ENCODE results near the gene IL10RB. TPM values are rescaled to one million over a fixed set of nuclear protein-coding genes. Genes with fewer than 3 reads are reported as not detected.

Gene IL10RB
- total RNA-seq, 1 donor from 2014 or later: 31.7 TPM

DNA sequence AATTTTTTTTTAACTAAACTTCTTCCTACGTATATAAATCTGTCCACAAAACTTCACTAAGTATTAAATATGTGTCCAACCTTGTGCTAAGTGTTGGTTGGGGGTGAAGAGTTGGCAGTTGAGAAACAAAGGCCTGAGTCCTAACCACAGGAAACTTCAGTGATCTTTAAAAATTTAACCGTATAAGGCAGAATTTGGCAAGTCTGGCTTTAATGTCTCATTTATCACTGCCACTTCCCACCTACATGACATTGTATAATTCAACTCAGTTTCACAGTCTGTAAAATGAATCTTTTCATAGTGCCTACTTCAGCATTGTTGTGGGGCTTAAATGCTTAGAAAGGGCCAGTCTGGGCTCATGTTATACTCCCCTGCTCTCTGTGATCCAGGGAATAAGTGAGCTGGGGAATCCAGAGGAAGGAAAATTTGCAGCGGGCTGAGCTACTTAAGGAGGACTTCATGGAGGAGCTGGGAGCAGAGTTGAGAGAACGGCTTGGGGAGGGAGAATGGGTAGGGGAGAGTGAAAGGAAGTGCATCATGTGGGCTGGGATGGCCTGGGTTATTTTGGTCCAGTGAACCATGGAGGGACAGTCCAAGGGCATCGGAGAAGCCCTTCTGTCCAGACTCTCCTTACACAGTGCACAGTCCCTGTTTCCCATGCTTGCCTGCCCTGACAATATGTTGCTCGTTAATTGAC is 21.9 kb upstream of the IL10RB start:
- intact Hi-C loops (cut with DNase I): no loop called here
- H3K9me3 ChIP-seq: no peaks in the 10 kb centered on the region
- H3K36me3 ChIP-seq: peaks cover 0 to 40% of the 10 kb centered on the region in 2 donors
- H3K27me3 ChIP-seq: no peaks in the 10 kb centered on the region
- no peak overlapping the region for H3K4me3 ChIP-seq
- H3K4me1 ChIP-seq: no peaks in the 10 kb centered on the region
- TF ChIP-seq POLR2A (IDR thresholded peaks at IDR 0.05): no peak
- no peak for TF ChIP-seq POLR2AphosphoS5 (IDR thresholded peaks at IDR 0.05; ENCODE audit: insufficient read depth in 1 of 2, low read depth in 1 of 2)
- H3K27ac ChIP-seq: no peak overlapping the region
- no peak for DNase-seq (ENCODE audit: extremely low spot score in 2 of 2)

GRCh38 chr21:33244779-33245105 is 21.4 kb upstream of the IL10RB start:
- Histone ChIP-seq H3K27me3 (no peaks in the 10 kb centered on the region), H3K36me3 (peaks cover 0 to 40% of the 10 kb centered on the region in 2 donors), H3K4me3 (no peak overlapping the region), H3K27ac (no peak overlapping the region), H3K9me3 (no peaks in the 10 kb centered on the region), H3K4me1 (no peaks in the 10 kb centered on the region)
- intact Hi-C loops (cut with DNase I): no loop called here
- no peak for DNase-seq (ENCODE audit: extremely low spot score in 2 of 2)
- TF ChIP-seq POLR2A (IDR thresholded peaks at IDR 0.05) (no peak), POLR2AphosphoS5 (IDR thresholded peaks at IDR 0.05; ENCODE audit: insufficient read depth in 1 of 2, low read depth in 1 of 2) (no peak)

DNA sequence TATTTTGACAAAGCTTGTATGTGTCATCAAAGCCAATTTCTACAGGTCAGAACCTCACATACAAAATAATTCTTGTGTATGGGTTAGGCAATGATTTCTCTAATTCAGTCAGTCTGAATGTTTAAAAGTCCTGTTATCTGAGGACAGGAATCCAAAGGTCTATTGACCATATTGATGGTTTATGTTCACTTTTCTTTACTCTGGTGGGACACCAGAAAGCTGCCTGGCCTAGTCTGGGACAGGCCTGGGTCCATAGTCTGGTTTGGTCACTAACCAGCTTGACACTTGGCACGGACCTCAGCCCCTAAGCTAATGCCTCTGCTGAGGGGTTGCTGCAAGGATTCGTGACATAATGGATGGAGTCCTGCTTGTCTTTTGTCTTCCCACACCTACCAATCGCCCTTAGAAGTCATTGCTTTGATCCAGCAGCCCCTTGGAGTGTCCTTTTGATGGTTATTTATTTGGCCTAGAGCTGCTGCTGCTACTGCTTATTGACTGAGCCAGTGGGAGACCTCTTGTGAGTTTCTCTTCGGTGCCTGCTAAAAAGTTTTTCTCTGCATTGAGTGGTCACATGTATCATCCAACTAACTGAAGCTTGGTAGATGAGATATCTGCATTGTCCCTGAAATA is 20.8 kb upstream of the IL10RB start:
- Histone ChIP-seq H3K4me1 (no peaks in the 10 kb centered on the region), H3K27me3 (no peaks in the 10 kb centered on the region), H3K9me3 (no peaks in the 10 kb centered on the region), H3K4me3 (no peak overlapping the region), H3K36me3 (peaks cover 0 to 40% of the 10 kb centered on the region in 2 donors), H3K27ac (no peak overlapping the region)
- no peak for DNase-seq (ENCODE audit: extremely low spot score in 2 of 2)
- no peak for TF ChIP-seq POLR2A (IDR thresholded peaks at IDR 0.05)
- TF ChIP-seq POLR2AphosphoS5 (IDR thresholded peaks at IDR 0.05; ENCODE audit: insufficient read depth in 1 of 2, low read depth in 1 of 2): no peak
- intact Hi-C loops (cut with DNase I): no loop called here

GRCh38 chr21:33246506-33246905 is 19.7 kb upstream of the IL10RB start:
- H3K36me3 ChIP-seq: peaks cover 0 to 40% of the 10 kb centered on the region in 2 donors
- H3K9me3 ChIP-seq: no peaks in the 10 kb centered on the region
- H3K27ac ChIP-seq: no peak overlapping the region
- DNase-seq (ENCODE audit: extremely low spot score in 2 of 2): no peak
- H3K4me1 ChIP-seq: no peaks in the 10 kb centered on the region
- no peak overlapping the region for H3K4me3 ChIP-seq
- TF ChIP-seq POLR2A (IDR thresholded peaks at IDR 0.05) (no peak), POLR2AphosphoS5 (IDR thresholded peaks at IDR 0.05; ENCODE audit: insufficient read depth in 1 of 2, low read depth in 1 of 2) (no peak)
- TF ChIP-seq, protein P1, sequence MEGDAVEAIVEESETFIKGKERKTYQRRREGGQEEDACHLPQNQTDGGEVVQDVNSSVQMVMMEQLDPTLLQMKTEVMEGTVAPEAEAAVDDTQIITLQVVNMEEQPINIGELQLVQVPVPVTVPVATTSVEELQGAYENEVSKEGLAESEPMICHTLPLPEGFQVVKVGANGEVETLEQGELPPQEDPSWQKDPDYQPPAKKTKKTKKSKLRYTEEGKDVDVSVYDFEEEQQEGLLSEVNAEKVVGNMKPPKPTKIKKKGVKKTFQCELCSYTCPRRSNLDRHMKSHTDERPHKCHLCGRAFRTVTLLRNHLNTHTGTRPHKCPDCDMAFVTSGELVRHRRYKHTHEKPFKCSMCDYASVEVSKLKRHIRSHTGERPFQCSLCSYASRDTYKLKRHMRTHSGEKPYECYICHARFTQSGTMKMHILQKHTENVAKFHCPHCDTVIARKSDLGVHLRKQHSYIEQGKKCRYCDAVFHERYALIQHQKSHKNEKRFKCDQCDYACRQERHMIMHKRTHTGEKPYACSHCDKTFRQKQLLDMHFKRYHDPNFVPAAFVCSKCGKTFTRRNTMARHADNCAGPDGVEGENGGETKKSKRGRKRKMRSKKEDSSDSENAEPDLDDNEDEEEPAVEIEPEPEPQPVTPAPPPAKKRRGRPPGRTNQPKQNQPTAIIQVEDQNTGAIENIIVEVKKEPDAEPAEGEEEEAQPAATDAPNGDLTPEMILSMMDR (IDR thresholded peaks at IDR 0.05): no peak
- no peaks in the 10 kb centered on the region for H3K27me3 ChIP-seq
- intact Hi-C loops (cut with DNase I): no loop called here

DNA sequence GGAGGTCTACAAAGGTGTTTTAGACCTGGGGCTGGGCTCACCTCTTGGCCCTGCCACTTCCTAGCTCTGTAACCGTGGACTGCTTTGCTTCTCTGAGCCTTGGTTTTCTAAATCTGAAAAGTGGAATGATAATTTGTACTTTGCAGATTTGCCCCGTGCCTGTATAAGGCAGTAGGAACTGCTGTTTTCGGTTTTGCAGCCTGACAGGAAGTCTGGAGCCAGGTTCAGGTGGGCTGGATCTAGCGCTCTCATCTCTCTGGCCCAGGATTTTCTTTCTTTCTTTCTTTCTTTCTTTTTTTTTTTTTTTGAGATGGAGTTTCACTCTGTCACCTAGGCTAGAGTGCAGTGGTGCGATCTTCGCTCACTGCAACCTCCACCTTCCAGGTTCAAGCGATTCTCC is 19.2 kb upstream of the IL10RB start:
- H3K9me3 ChIP-seq: no peaks in the 10 kb centered on the region
- H3K27me3 ChIP-seq: no peaks in the 10 kb centered on the region
- no peaks in the 10 kb centered on the region for H3K4me1 ChIP-seq
- intact Hi-C loops (cut with DNase I): no loop called here
- DNase-seq (ENCODE audit: extremely low spot score in 2 of 2): no peak
- TF ChIP-seq, protein P1 (IDR thresholded peaks at IDR 0.05): no peak
- TF ChIP-seq POLR2AphosphoS5 (IDR thresholded peaks at IDR 0.05; ENCODE audit: insufficient read depth in 1 of 2, low read depth in 1 of 2) (no peak), POLR2A (IDR thresholded peaks at IDR 0.05) (no peak)
- H3K36me3 ChIP-seq: peaks cover 0 to 43% of the 10 kb centered on the region in 2 donors
- no peak overlapping the region for H3K27ac ChIP-seq
- no peak overlapping the region for H3K4me3 ChIP-seq

GRCh38 chr21:33247599-33247998 is 18.6 kb upstream of the IL10RB start:
- no peak for DNase-seq (ENCODE audit: extremely low spot score in 2 of 2)
- Histone ChIP-seq H3K4me1 (no peaks in the 10 kb centered on the region), H3K27me3 (no peaks in the 10 kb centered on the region), H3K4me3 (no peak overlapping the region), H3K27ac (no peak overlapping the region), H3K36me3 (peaks cover 0 to 50% of the 10 kb centered on the region in 2 donors), H3K9me3 (no peaks in the 10 kb centered on the region)
- TF ChIP-seq, protein P1 (IDR thresholded peaks at IDR 0.05): no peak
- TF ChIP-seq POLR2AphosphoS5 (IDR thresholded peaks at IDR 0.05; ENCODE audit: insufficient read depth in 1 of 2, low read depth in 1 of 2): no peak
- TF ChIP-seq POLR2A (IDR thresholded peaks at IDR 0.05): no peak
- intact Hi-C loops (cut with DNase I): no loop called here

Measured in vagina (tissue), 2 donors.